Daoy (cell line): Measurements from ENCODE around the gene CNTNAP2. TPM values are rescaled to one million over a fixed set of nuclear protein-coding genes. Genes with fewer than 3 reads are reported as not detected.

ENCODE experiments used
- DNase-seq: peaks from one replicate; pipeline ENCODE4 v3.0.0-alpha.2; 2015; ENCODE audit warnings: low read depth
- total RNA-seq: library from RNA; depleted of rRNA; stranded (reverse); fragments of >200 nt; shearing (Covaris generic); gene quantifications from 2 replicates; pipeline ENCODE4 v1.2.3, GENCODE V29; 2014

Gene CNTNAP2
- total RNA-seq, 1 experiment from 2014 or later: 6.4 TPM

DNA sequence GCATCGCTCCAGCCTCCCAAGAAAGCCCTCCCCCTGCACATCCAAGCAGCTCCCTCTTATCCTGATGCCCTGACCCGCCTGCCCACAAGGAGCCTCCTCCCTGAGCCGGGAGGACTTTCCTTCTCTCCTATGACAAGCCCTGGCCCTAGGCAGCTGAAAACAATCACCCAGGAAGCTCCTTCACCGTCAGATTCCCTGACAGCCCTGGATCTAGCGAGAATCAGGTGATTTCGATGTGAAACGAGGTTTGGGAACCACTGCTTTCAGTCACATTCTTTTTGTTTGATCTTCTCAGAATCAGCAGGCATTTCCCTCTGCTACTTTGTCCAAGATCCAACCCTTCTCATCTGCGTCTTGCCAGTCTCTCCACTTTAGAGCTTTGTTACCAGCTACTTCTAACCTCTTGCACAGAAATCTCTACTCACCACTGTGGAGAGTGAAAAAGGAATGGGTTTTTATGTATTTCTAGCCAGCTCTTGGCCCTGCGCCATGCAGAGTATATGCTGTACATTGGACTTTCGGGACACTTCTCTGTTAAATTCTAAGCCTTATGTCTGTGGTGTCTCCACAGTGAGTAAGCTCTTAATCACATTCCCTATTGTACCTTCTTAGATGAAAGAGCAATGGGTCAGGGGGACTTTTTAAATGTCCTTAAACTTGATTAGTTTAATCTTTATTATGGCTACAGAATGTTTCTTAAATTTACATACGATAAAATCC lies 2220.8 kb downstream of the CNTNAP2 start:
- DNase-seq: peak; percentile 66

- DNase-seq: no peak
These were observed 2221.6 kb downstream of the CNTNAP2 start for GRCh38 chr7:148337995-148338747.

- DNase-seq: no peak
These were observed 2224.1 kb downstream of the CNTNAP2 start for GRCh38 chr7:148340438-148341280.

DNA sequence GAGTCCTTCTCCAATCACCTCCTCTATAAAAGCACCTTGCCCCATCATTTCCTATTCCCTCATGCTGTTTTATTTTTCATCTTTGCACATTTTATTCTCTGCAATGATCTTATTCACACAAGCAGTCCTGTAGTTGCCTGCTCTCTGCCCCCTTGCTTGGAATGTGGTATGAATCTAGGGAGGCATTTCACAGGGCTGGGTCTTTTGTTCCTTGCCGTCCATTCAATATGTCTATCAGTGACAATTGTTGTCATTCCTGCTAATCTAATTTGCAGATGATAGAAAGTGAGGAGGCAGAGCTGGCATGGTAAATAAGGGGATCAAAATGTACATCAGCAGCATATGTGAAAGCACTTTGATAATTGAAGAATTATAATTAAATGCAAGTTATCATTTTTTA lies 2227.8 kb downstream of the CNTNAP2 start:
- DNase-seq: no peak

- DNase-seq: no peak
These were observed 2231.4 kb downstream of the CNTNAP2 start for GRCh38 chr7:148347981-148348380.

DNA sequence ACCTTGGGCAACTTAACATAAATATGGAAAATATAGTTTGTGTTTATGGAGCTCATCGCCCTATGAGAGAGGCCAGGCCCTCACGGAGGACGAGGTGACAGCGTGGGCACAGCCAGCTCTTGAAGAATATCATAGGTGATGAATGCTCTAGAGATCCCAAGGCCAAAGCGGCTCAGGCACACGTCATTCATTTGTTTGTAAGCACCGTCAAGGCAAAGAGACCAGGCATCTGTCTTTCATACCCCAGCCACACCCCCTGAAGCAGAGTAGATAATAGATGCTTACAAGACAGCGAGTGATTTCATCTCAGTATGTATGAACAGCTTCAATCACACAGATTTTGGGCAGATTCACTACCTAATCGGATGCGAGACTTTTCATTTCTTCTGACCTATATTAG lies 2231.9 kb downstream of the CNTNAP2 start:
- DNase-seq: no peak

- DNase-seq: no peak
These were observed 2239.7 kb downstream of the CNTNAP2 start for GRCh38 chr7:148356303-148356702.

DNA sequence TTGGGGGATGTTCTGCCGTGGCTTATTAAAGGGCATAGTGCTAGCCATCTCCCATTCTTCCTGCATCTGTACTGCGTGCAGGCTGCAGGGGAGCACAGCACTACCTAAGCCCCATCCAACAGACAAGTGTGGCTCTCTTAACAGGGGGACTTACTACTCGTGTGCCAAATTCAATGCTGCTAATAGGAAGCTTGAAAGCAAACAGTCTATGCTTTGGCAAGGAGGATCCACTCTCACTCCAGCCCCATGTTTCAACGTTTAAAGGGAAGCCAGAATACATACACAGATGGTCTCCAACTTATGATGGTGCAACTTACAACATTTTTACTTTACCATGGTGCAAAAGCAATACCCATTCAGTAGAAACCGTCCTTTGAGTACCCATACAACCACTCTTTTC lies 2245.9 kb downstream of the CNTNAP2 start:
- no peak for DNase-seq

DNA sequence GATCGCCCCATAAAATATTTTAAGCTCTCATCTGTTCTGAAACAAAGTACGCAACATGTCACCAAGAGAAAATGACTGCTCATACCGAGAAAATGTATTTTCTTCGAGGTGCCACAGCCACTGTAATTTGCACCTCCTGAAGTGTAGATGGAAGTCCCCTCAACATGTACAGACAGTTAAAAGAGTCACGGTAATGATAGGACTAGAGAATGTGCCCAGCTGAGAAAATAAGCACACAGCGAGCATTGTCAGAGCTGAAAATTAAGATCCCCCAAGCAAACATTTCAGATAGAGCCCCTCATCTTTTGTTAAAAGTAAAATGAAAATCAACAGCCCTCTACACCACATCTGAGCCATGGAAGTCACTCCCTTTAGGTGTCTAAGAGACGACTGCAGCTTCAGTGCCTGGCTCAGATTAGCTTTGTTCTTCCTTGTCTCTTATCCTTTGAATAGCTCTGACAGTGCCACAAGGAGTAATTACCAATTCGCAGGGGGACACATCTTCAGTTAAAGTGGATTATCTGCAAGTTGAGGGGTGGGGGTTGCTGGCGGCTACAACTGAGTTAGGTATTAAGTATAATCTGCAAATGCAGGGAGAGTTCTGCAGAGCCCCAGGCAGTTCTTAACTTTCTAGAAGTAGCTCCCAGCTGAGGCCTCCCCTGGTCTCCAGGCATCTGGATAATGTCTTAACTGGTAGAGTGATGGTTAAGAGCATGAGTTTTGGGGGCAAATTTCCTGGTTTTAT lies 2251.3 kb downstream of the CNTNAP2 start:
- no peak for DNase-seq

- DNase-seq: no peak
These were observed 2252.0 kb downstream of the CNTNAP2 start for GRCh38 chr7:148368562-148368961.

DNA sequence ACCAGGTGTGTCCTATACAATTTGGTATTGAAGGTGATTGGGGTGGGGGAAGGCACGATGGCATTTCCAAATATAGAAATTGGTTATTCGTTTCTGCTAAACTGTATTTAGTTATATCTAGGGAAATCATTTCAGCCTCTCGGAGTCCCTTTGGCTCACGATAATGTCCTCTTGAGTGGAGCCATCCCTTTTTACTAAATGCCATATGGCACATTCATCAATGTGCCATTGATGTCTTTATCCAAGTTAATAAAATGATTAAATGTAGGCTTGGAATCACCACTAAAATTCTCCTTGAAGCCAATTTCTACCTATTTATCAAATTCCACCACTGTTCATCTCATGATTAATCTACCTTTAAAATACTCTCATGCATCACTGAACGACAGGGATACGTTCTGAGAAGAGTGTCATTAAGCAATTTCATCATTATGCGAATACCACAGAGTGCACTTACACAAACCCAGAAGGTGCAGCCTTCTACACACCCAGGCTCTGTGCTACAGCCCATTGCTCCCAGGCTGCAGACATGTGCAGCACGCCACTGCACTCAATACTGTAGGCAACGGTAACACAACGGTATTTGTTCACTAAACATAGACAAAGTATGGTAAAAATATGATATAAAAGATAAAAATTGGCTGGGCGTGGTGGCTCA lies 2254.8 kb downstream of the CNTNAP2 start:
- no peak for DNase-seq

- no peak for DNase-seq
These were observed 2258.0 kb downstream of the CNTNAP2 start for GRCh38 chr7:148374396-148375259.

- DNase-seq: no peak
These were observed 2263.1 kb downstream of the CNTNAP2 start for GRCh38 chr7:148379677-148380076.

DNA sequence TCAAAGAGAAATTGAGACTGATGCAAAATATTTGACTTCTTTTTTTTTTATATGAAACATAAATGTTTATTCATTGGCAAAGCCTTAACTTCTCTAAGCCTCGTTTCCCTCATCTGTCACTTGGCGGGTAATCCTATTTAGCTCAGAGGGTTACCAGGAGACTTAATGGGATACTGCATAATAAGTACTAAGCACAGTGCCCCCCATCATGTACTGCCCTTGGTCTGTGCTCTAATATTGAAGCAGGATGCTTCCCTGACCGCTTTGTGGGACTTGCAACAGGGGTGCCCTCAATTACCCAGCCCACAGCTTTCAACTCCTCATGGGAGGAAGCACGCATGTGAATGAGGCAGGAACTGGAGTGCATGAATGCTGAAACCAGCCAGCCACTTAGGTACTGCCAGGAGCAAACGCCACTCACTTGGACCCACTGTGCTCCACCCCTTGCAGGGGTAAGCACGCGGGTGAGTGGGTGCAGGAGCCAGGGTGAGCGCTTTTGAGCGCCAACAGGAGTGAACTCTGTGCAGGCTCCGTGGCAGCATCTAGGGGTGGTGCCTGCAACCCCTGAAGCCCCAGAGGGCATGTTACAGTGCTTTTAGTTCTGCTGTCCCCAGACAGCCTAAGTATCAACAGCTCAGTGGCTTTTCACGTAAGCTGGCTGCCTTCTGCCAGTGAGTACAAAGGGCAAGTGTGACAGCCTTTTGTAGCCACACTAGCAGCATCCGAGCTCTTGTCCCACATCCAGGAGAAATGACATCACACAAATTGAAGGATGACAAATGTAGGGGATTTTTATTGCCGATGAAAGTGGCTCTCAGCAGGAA lies 2264.2 kb downstream of the CNTNAP2 start:
- no peak for DNase-seq

DNA sequence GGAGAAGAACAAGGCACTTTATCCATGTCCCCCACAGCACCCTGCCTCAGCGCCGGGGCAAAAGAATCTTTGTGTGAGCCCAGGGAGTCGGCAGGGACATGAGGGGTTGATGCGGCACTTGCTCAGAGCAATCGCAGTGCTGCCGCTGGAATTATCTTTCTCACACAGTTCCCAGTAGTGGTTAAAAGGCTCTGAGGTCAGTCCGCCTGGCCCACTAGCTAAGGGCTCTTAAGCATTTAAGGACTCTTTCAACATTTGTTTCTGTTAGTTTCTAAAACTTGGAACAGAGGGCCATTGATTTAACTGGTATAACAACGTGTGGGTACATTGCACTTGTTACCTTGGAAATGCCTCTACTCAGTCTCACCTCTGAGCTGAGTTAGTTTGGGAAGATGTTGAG lies 2266.0 kb downstream of the CNTNAP2 start:
- DNase-seq: no peak

- DNase-seq: no peak
These were observed 2267.1 kb downstream of the CNTNAP2 start for GRCh38 chr7:148383651-148384050.

- no peak for DNase-seq
These were observed 2268.5 kb downstream of the CNTNAP2 start for GRCh38 chr7:148385009-148385682.

GRCh38 chr7:148390381-148390780 lies 2273.8 kb downstream of the CNTNAP2 start:
- DNase-seq: no peak

- DNase-seq: no peak
These were observed 2275.0 kb downstream of the CNTNAP2 start for GRCh38 chr7:148391591-148391990.
